ENCODE measurements around the gene KCNAB2.

KCNAB2 gene

DNA sequence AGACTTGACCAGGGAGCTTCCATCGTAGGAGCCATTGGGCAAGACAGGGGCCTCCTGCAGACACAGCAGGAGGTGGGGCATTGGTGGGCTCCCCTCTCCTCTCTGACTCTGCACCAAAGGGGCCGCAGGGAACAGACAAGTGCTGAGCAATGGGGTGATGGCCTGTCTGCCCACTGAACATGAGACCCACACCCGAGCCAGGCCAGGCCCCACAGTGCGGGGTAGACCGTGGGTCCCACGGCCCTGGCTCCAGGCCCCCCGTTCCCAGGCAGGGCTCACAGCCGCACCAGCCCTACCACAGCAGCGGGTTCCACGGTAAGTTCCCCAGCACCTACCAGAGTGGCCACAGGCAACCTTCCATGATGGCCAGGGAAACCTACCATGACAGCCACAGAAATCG lies 88.5 kb downstream of the KCNAB2 start:
- DNase-seq: no peak

DNA sequence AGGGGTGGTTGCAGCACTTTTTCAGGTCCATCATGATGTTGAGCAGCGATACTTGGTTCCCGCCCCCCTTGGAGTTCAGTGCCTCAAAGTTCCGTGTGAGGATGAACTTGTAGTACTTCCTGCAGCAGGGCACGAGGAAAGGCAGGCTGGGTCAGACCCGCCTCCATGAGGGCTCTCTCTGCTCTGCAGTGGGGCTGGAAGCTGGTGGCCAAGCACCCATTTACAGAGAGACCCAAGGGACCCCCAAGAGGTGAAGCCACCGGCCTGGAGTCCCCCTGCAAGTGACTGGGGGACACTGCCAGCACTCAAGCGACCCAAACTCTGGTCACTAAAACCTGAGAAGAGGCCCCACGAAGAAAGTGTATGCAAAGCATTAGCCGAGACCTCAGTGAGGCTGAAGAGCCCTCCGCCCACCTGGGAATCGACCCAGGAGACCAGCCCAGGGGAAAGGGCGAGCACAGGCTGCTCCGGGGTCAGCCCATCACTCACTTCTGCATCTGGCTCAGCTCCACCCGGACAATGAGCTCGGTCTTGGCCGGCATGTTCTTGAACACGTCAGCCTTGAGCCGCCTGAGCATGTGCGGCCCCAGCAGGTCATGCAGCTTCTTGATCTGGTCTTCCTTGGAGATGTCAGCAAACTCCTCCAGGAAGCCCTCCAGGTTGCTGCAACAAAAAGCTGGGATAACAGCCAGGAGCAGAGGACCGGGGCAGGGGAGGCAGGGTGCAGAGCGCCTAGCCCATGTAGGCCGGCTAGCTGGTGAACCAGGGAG lies 89.2 kb downstream of the KCNAB2 start:
- DNase-seq: no peak

DNA sequence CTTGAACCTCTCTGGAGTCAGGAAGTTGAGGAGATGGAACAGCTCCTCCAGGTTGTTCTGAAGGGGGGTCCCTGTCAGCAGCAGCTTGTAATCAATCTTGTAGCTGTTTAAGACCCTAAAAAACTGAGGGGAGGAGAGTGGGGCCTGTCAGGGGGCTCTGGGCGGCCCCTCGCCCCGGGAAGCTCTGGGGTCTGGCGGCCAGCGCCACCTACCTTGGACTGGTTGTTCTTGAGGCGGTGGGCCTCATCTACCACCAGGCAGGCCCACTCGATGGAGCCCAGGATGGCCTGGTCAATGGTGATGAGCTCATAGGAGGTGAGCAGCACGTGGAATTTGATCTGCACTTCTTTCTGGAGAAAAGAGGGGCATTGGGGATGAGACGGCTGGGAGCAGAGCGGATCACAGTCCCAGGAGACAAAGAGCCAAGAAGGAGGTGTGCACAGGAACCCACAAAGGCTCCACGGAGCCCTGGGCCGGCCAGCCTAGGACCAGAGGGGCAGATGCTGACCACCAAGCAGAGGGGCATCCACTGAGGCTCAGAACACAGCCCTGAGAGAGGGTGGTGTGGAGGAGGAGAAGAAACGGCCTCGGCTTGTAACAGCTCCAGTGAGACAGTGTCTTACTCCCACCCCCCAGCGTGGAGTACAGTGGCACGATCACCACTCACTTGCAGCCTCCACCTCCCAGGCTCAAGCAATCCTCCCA lies 91.0 kb downstream of the KCNAB2 start:
- DNase-seq: no peak

DNA sequence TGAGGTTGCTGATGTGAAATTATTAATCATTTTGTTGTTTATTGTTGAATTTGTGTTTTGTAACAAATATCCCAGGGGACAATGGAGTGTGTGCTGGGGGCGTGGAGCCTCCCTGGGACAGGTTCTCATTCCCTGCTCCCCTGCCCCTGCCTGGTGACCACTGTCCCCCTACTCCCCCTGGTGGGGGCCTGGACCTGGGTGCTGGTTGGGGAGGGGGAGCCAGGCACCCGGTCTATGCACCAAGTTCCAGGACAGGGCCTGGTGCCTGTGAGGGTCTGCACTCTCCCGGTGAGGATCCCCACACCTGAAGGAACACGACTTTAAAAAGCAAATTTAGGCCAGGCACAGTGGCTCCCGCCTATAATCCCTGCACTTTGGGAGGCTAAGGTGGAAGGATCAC lies 92.1 kb downstream of the KCNAB2 start:
- DNase-seq: no peak

DNA sequence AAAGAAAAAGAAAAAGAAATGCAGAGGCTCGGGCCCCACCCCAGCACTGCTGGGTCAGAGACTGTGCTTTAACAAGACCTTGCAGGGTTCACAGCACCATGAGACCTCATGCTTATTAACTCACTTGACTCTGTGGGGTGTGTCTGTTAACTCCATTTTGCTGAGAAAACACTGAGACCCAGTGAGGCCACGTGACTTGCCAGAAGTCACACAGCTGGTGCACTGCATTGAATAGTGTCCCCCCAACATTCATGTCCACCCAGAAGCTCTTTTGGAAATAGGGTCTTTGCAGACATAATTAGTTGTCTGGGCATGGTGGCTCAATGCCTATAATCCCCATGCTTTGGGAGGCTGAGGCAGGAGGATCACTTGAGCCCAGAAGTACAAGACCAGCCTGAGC lies 94.7 kb downstream of the KCNAB2 start:
- DNase-seq: no peak

DNA sequence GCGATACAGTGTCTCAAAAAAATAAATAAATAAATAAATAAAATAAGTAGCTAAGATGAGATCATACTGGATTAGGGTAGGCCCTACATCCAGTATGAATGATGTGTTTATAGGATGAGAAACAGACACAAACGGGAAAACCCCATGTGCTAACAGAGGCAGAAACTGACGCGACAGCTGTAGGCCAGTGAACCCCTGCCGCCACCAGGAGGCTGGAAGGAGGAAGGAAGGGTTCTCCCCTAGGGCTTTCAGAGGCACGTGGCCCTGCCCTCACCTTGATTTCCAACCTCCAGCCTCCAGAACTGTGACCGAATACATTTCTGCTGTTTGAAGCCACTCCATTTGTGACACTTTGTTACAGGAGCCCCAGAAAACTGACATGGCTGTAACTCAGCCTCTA lies 95.9 kb downstream of the KCNAB2 start:
- no peak for DNase-seq

DNA sequence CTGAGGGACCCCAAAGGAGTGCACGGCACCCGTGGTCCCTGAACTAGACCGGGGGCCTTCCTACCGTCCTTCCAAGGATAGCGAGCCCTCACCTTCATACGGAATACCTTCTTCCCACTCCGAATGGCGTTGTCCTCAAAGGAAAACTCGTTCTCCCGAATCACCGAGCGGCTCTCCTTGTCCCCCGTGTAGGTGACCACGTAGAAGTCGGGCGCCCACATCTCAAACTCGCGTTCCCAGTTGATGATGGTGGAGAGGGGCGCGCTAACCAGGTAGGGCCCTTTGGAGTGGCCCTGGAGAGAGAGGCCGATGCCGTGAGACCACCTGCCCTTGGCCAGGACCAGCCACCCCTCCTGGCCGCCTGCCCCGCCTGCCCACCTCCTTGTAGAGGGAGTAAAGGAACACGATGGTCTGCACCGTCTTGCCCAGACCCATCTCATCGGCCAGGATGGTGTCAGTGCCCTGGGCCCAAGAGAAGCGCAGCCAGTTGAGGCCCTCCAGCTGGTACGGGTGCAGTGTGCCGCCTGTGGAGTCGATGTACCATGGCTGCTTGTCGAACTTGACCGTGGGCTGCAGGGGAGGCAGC lies 96.4 kb downstream of the KCNAB2 start:
- DNase-seq: no peak

DNA sequence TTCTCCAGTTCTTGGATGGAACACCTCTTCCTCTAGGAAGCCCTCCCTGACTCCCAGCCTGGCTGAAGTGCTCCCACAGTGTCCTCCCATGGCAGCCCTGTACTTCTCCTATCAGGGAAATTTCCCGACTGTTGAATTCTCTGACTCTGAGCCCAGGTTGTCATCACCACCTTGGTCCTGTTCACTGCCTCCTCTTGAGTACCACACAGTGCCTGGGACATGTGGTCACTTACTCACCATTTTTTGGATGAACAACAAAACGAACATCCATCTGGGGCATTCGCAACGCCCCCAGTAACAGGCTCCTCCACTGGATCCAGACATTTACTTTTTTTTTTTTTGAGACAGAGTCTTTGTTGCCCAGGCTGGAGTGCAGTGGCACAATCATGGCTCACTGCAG lies 97.0 kb downstream of the KCNAB2 start:
- no peak for DNase-seq

DNA sequence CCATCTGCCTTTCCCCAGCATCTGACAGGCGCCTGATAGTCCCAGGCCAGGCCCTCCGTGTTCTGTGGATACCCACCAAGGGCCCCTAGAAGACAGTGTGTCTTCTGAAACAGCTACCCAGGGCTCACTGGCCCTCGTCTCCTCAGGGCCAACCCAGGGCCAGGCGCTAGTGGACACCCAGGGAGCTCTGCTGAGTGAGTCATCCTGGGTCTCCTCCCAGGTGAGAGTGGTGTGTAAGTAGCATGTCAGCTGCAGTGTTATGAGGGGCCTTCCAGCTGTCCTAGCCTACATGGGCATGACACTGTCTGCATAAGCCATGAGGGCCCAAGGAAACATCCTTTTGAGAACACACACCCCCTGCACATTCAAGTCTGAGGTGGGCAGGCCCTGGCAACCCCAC lies 97.7 kb downstream of the KCNAB2 start:
- DNase-seq: no peak

DNA sequence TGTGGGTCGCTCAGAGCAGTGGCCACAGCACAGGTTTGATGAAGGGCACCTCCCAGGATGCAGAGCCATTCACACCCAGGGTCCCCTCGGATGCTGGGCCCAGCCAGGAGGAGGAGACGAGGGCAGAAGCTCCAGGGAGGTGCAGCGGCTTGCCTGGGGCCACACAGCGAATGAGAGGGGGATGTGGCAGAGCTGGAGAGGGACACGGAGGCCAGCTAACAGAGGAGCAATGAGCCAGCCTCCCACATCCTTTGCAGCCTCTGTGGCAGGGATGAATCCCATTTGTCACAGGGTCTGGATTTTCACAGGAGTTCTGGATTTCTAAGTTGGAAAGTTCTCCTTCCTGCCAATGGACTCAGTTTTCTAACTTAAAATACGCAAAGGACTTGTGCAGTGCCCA lies 98.5 kb downstream of the KCNAB2 start:
- DNase-seq: no peak

DNA sequence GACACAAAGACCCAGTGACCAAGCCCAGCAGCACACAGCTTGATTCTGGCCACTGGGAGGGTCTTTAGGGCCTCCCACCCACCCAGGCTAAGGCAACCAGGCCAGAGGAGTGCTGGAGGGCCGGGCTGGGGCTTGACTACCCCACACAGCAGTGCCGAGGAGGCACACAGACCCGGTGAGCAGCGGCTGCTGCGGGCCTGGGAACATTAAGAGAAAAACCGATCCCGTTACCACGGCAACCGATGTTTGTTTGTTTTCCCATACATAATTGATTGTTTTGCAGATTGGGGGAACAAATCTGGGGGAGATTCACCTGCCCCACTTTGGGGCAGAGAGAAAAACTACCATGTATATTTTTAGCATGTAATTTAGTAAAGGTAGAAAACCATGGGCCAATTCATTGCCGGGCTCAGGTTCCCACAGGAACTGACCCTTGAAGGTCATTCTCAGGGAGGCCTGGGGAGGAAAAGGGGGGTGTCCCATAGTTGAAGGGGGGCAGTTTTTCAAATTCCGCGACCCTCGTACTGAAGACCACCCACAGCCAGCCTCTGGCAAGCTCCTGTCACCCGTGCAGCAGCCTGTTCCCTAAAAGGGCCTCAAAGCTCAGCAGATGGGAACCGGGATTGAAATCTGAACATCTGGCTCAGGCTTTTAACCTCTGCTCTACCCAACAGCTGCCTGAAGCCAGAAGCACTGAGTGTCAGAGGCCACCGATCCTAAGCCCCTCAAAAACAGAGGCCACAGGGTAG lies 99.1 kb downstream of the KCNAB2 start:
- DNase-seq: no peak

DNA sequence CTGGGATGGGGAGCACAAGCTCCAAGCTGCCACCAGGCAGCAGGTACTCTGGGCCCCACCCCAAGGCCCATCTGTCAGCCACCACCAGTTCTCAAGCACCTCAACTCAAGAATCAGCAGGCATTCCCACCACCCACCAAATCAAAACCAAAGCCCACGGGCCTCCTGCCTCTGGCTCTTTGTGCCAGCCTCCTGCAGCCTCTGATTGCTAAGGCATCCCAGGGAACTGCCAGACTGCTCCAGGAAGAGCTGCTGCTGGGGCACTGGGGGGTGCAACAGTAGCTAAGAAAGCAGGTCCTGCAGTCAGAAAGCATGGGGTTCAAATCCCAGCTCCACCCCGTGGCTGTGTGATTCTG lies 99.7 kb downstream of the KCNAB2 start:
- no peak for DNase-seq

DNA sequence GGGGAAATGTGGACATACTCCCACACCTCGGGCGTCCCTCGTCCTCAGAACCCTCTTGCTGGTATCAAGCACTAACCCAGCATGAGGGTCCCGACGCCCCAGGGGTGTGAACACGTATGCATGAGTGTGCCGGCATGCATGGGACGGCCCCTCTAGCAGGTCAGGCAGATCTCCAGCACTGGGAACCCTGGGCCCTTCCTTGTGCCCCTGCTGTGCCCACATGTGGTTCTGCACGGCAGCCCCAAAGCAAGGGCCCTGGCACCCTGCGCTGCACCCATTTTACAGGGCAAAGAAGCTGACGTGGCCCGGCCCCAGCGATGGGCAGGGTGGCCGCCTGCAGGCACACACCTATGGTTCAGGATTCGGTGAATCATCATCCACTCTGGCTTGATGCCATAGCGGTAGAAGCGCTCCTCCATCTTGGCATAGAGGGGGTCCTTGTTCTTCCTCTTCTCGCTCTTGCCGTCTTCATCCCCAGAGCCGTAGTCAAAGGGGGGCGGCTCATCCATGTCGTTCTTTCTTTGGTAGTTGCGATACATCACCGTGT lies 100.2 kb downstream of the KCNAB2 start:
- DNase-seq: no peak

DNA sequence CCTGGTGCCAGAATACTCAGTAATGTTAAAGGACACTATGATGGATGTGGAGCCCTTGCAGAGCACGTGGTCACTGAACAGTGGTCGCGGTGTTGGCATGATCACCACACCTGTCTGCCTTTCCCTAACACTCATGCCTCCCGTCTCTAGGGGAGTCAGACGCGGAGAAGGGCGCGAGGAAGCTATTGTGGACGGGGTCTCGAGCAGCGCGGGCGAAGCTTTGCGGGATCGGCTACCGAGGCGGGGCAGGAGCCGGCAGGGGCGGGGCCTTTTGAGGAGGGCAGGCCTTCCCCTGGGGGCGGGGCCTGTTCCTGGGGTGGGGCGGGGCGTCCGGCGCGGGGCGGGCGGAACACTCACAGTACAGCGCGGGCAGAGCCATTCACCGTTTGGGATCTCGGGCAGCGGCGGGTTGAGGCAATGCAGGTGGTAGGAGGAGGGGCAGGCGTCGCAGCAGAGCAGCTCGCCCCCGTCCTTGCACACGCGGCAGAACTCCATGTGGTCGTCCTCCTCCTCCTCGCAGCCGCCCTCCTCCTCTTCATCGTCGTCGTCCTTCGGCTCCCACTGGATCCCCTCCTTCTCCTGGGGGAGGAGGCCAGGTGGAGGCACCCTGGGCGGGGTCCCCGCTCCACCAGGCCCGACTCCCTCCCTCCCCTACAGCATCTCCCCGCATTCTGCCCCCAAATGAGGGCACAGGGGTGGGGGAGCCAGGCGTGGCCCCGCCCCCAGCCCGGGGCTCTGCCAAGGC lies 103.0 kb downstream of the KCNAB2 start:
- DNase-seq: no peak

DNA sequence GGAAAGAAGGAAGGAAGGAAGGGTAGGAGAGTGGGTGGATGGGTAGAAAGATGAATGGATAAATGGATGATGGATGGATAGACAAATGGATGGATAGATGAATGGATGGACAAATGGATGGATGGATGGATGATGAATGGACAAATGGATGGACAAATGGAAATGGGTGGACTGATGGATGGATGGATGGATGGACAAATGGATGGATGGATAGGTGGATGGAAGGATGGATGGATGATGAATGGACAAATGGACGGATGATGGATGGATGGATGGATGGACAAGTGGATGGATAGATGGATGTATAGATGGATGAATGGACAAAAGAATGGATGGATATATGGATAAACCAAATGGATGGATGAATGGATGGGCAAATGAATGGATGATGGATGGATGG lies 103.9 kb downstream of the KCNAB2 start:
- DNase-seq: no peak

DNA sequence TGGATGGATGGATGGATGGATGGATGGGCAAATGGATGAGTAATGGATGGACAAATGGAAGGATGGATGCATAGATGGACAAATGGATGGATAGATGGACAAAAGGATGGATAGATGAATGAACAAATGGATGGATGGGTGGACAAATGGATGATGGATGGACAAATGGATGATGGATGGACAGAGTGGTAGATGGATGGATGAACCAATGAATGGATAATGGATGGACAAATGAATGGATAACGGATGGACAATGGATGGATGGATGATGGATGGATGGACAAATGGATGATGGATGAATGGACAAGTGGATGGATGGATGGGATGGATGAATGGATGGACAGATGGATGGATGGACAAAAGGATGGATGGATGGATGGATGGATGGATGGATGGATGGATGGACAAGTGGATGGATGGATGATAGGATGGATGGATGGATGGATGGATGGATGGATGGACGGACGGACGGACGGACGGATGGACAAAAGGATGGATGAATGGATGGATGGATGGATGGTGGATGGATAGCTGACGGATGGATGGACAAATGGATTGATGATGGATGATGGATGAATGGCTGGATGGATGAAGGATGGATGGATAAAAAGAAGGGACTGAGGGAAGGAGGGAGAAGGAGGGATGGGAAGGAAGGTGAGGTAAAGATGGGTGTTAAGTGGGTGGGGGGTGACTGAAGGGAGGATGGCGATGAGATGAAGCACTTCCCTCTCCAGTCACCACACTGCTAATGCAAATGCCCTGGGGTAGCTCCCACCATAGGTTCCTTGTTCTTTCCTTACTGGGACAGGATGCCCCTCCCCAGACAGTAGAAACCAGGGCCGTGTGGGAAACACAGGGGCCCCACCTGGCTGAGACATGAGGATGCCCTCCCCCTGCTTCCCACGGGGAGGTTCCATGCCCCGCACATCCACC lies 104.6 kb downstream of the KCNAB2 start:
- no peak for DNase-seq
